IMR-90 (cell line): ENCODE measurements around the gene DCDC1. TPM values are rescaled to one million over a fixed set of nuclear protein-coding genes. Genes with fewer than 3 reads are reported as not detected.

Source experiments
- ATAC-seq: fragments of 200-7000 bp; cut with Tn5 transposase; 2 replicates; pipeline ENCODE4 v1.9.1; 2020; ENCODE audit warnings: low read depth, mild to moderate bottlenecking, moderate library complexity
- BruUV-seq: library from RNA; stranded (reverse); fragments of 400-500 nt; replicated peaks from 2 replicates; lab custom pipeline; 2021; lab: Mats Ljungman, UMichigan
- CTCF ChIA-PET: fragments of 300-600 bp; formaldehyde crosslinking; extraction: SDS; loops from one replicate; lab custom pipeline; 2021; ENCODE audit warnings: antibody characterized with exemption; lab: Yijun Ruan, JAX
- POLR2A ChIA-PET: fragments of 300-600 bp; sonication (Branson Sonifier 250); formaldehyde crosslinking; loops from one replicate; lab custom pipeline; 2022; ENCODE audit warnings: antibody characterized with exemption; ENCODE audit not compliant: unreplicated experiment; lab: Charles Lee
- DNase-seq: peaks from one replicate; pipeline ENCODE4 v3.0.0; 2013
- H2AFZ ChIP-seq: replicated peaks from 2 replicates; pipeline ENCODE3; 2013; ENCODE audit warnings: low read length, mild to moderate bottlenecking; ENCODE audit not compliant: poor library complexity
- H2AK5ac ChIP-seq: 2 replicates; pipeline ENCODE4 v1.6.1; 2013; ENCODE audit warnings: low read depth, low read length, inconsistent platforms
- H2AK9ac ChIP-seq: replicated peaks from 2 replicates; pipeline ENCODE3; 2013; ENCODE audit warnings: mild to moderate bottlenecking, low read depth, low read length, moderate library complexity; ENCODE audit not compliant: poor library complexity
- H2BK120ac ChIP-seq: 2 replicates; pipeline ENCODE4 v1.6.1; 2013; ENCODE audit warnings: low read depth, low read length, inconsistent platforms
- H2BK15ac ChIP-seq: 3 replicates; pipeline ENCODE4 v1.6.1; 2013; ENCODE audit warnings: low read depth, low read length, inconsistent platforms
- H2BK20ac ChIP-seq: 2 replicates; pipeline ENCODE4 v1.6.1; 2013; ENCODE audit warnings: low read depth, mild to moderate bottlenecking, inconsistent platforms, low read length, moderate library complexity
- H2BK5ac ChIP-seq: 2 replicates; pipeline ENCODE4 v1.6.1; 2013; ENCODE audit warnings: mild to moderate bottlenecking, low read depth, low read length, inconsistent platforms; ENCODE audit not compliant: poor library complexity, severe bottlenecking
- H3K14ac ChIP-seq: replicated peaks from 2 replicates; pipeline ENCODE4 v1.6.1; 2013; ENCODE audit warnings: low read depth, low read length, inconsistent platforms
- H3K18ac ChIP-seq: 2 replicates; pipeline ENCODE4 v1.6.1; 2013; ENCODE audit warnings: low read depth, low read length, control low read depth
- H3K23ac ChIP-seq: 2 replicates; pipeline ENCODE4 v1.6.1; 2013; ENCODE audit warnings: low read depth, low read length, inconsistent platforms
- H3K27ac ChIP-seq: 2 replicates; pipeline ENCODE4 v1.5.1; 2013; ENCODE audit warnings: mild to moderate bottlenecking, control low read depth, low read length; ENCODE audit not compliant: insufficient read depth
- H3K27me3 ChIP-seq: 2 replicates; pipeline ENCODE4 v1.6.1; 2013; ENCODE audit warnings: low read length; ENCODE audit not compliant: control insufficient read depth, insufficient read depth
- H3K36me3 ChIP-seq: 2 replicates; pipeline ENCODE4 v1.6.1; 2013; ENCODE audit warnings: low read length, mixed read lengths; ENCODE audit not compliant: control insufficient read depth, insufficient read depth
- H3K4ac ChIP-seq: 2 replicates; pipeline ENCODE4 v1.6.1; 2013; ENCODE audit warnings: low read depth, low read length, inconsistent platforms
- H3K4me1 ChIP-seq: 2 replicates; pipeline ENCODE4 v1.6.1; 2013; ENCODE audit warnings: low read length, mixed read lengths; ENCODE audit not compliant: control insufficient read depth, insufficient read depth
- H3K4me2 ChIP-seq: 2 replicates; pipeline ENCODE4 v1.6.1; 2013; ENCODE audit warnings: low read depth, mild to moderate bottlenecking, control low read depth, low read length, moderate library complexity
- H3K4me3 ChIP-seq: 2 replicates; pipeline ENCODE4 v1.5.1; 2013; ENCODE audit warnings: low read depth, mild to moderate bottlenecking, control low read depth, low read length, moderate library complexity; ENCODE audit not compliant: insufficient read depth
- H3K56ac ChIP-seq: 2 replicates; pipeline ENCODE4 v1.6.1; 2013; ENCODE audit warnings: low read length, inconsistent platforms; ENCODE audit not compliant: insufficient read depth; ENCODE audit errors: extremely low read depth
- H3K79me1 ChIP-seq, 2 experiments: 2 replicates each; pipeline ENCODE4 v1.6.1; 2013; ENCODE audit warnings: low read length in 2 of 2, inconsistent platforms in 1 of 2, low read depth in 1 of 2
- H3K9ac ChIP-seq: 2 replicates; pipeline ENCODE4 v1.6.1; 2013; ENCODE audit warnings: low read depth, low read length, control low read depth
- H3K9me1 ChIP-seq: 2 replicates; pipeline ENCODE4 v1.6.1; 2013; ENCODE audit warnings: low read length, inconsistent platforms; ENCODE audit not compliant: insufficient read depth
- H3K9me3 ChIP-seq: 2 replicates; pipeline ENCODE4 v1.6.1; 2013; ENCODE audit warnings: low read length; ENCODE audit not compliant: control insufficient read depth, insufficient read depth
- H4K20me1 ChIP-seq: 2 replicates; pipeline ENCODE4 v1.6.1; 2013; ENCODE audit warnings: low read length, inconsistent platforms; ENCODE audit not compliant: insufficient read depth
- H4K5ac ChIP-seq: 2 replicates; pipeline ENCODE4 v1.6.1; 2013; ENCODE audit warnings: mild to moderate bottlenecking, low read depth, low read length, control low read depth
- H4K8ac ChIP-seq, 2 experiments: 2 replicates each; pipeline ENCODE4 v1.6.1; 2013; ENCODE audit warnings: low read depth in 2 of 2, low read length in 2 of 2, control low read depth in 1 of 2, inconsistent platforms in 1 of 2
- H4K91ac ChIP-seq: 2 replicates; pipeline ENCODE4 v1.6.1; 2013; ENCODE audit warnings: low read depth, low read length, inconsistent platforms; ENCODE audit not compliant: insufficient read depth
- BHLHE40 ChIP-seq: fragments of 150-350 bp; IDR thresholded peaks from 2 replicates; pipeline ENCODE4 v1.6.1; 2016; ENCODE audit warnings: mild to moderate bottlenecking, low read depth, low read length
- CHD1 ChIP-seq: IDR thresholded peaks from 2 replicates; pipeline ENCODE4 v1.6.1; 2012; ENCODE audit warnings: low read depth, low read length, improper control_type of control experiment
- FOS ChIP-seq: fragments of 150-350 bp; IDR thresholded peaks from 2 replicates; pipeline ENCODE4 v1.6.1; 2016; ENCODE audit warnings: low read depth, low read length
- MAFK ChIP-seq: IDR thresholded peaks from 2 replicates; pipeline ENCODE4 v1.6.1; 2012; ENCODE audit warnings: low read depth, low read length, improper control_type of control experiment
- MAZ ChIP-seq: IDR thresholded peaks from 2 replicates; pipeline ENCODE4 v1.6.1; 2012; ENCODE audit warnings: low read depth, mild to moderate bottlenecking, low read length, improper control_type of control experiment, moderate library complexity, borderline replicate concordance
- MXI1 ChIP-seq: IDR thresholded peaks from 2 replicates; pipeline ENCODE4 v1.6.1; 2012; ENCODE audit warnings: low read depth, mild to moderate bottlenecking, low read length, moderate library complexity, borderline replicate concordance
- NFE2L2 ChIP-seq: fragments of 150-350 bp; IDR thresholded peaks from 2 replicates; pipeline ENCODE4 v1.6.1; 2016; ENCODE audit warnings: low read depth, mild to moderate bottlenecking, low read length
- POLR2A ChIP-seq: IDR thresholded peaks from 2 replicates; pipeline ENCODE4 v1.6.1; 2012; ENCODE audit warnings: mild to moderate bottlenecking, low read depth, low read length
- RAD21 ChIP-seq: IDR thresholded peaks from 2 replicates; pipeline ENCODE4 v1.6.1; 2012; ENCODE audit warnings: low read length, improper control_type of control experiment
- RCOR1 ChIP-seq: IDR thresholded peaks from 2 replicates; pipeline ENCODE4 v1.6.1; 2012; ENCODE audit warnings: mild to moderate bottlenecking, low read length, improper control_type of control experiment; ENCODE audit not compliant: insufficient replicate concordance
- RFX5 ChIP-seq: IDR thresholded peaks from 2 replicates; pipeline ENCODE4 v1.8.0; 2012; ENCODE audit warnings: low read depth, mild to moderate bottlenecking, low read length, moderate library complexity
- SMC3 ChIP-seq: fragments of 150-350 bp; IDR thresholded peaks from 2 replicates; pipeline ENCODE4 v1.6.1; 2016; ENCODE audit warnings: low read depth, mild to moderate bottlenecking, antibody characterized with exemption, low read length, moderate library complexity
- USF2 ChIP-seq: fragments of 150-350 bp; IDR thresholded peaks from 2 replicates; pipeline ENCODE4 v1.6.1; 2017; ENCODE audit warnings: mild to moderate bottlenecking, antibody characterized with exemption, low read length, low read depth
- WGBS, 2 experiments: methylation state at CpG; one replicate each; pipeline versions ENCODE4 v1.1.5 to v1.1.7; 2013; ENCODE audit warnings: missing lambda C conversion rate in 2 of 2; ENCODE audit not compliant: insufficient read length in 1 of 2; ENCODE audit errors: extremely low coverage in 2 of 2; 5-methylcytosine and 5-hydroxymethylcytosine counted together
- dilution Hi-C: fragments of 300-500 bp; cut with HindIII; formaldehyde crosslinking; loops from one replicate; pipeline ENCODE4 v1.14.3; 2018; ENCODE audit warnings: low sequenced_read_pairs; ENCODE audit not compliant: unreplicated experiment
- in situ Hi-C: fragments of 300-500 bp; cut with MboI; formaldehyde crosslinking; loops from 3 replicates; pipeline ENCODE4 v1.14.3; 2019; ENCODE audit warnings: low sequenced_read_pairs, inconsistent platforms, mixed read lengths
- intact Hi-C: fragments of 100-400 bp; cut with micrococcal nuclease; formaldehyde crosslinking; loops from 2 replicates; pipeline ENCODE4 v1.10.0; 2022
- polyA plus RNA-seq, 3 experiments: library from polyadenylated mRNA; depleted of rRNA; stranded (reverse); fragments of >200 nt; gene quantifications; 2 replicates each; pipeline ENCODE4 v1.2.3, GENCODE V29; 2012; ENCODE audit warnings: low replicate concordance in 1 of 3
- total RNA-seq: library from RNA; depleted of rRNA; stranded (reverse); fragments of >200 nt; gene quantifications from 2 replicates; pipeline ENCODE4 v1.2.3, GENCODE V29; 2012
- TF ChIP-seq, protein P1 (sequence below): conservative IDR thresholded peaks from 2 replicates; pipeline ENCODE4 v1.5.1; 2012; ENCODE audit warnings: mild to moderate bottlenecking, low read depth, low read length, improper control_type of control experiment
- TF ChIP-seq, protein P2 (sequence below): fragments of 150-350 bp; IDR thresholded peaks from 2 replicates; pipeline ENCODE4 v1.6.1; 2016; ENCODE audit warnings: low read depth, mild to moderate bottlenecking, low read length, moderate library complexity, borderline replicate concordance

DCDC1 gene
- total and polyA plus RNA-seq, 2 of the 4 experiments (the other 2 are of a cell fraction) = not detected

GRCh38 chr11:30879322-30880005 lies 490.1 kb downstream of the DCDC1 start:
- TF ChIP-seq SMC3 (no peak), MAFK (no peak), CHD1 (no peak), USF2 (no peak), POLR2A (no peak), FOS (no peak), RAD21 (no peak), BHLHE40 (no peak), RFX5 (no peak), RCOR1 (no peak), MXI1 (no peak), MAZ (no peak), NFE2L2 (no peak)
- TF ChIP-seq, protein P1, sequence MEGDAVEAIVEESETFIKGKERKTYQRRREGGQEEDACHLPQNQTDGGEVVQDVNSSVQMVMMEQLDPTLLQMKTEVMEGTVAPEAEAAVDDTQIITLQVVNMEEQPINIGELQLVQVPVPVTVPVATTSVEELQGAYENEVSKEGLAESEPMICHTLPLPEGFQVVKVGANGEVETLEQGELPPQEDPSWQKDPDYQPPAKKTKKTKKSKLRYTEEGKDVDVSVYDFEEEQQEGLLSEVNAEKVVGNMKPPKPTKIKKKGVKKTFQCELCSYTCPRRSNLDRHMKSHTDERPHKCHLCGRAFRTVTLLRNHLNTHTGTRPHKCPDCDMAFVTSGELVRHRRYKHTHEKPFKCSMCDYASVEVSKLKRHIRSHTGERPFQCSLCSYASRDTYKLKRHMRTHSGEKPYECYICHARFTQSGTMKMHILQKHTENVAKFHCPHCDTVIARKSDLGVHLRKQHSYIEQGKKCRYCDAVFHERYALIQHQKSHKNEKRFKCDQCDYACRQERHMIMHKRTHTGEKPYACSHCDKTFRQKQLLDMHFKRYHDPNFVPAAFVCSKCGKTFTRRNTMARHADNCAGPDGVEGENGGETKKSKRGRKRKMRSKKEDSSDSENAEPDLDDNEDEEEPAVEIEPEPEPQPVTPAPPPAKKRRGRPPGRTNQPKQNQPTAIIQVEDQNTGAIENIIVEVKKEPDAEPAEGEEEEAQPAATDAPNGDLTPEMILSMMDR = no peak
- TF ChIP-seq, protein P2, sequence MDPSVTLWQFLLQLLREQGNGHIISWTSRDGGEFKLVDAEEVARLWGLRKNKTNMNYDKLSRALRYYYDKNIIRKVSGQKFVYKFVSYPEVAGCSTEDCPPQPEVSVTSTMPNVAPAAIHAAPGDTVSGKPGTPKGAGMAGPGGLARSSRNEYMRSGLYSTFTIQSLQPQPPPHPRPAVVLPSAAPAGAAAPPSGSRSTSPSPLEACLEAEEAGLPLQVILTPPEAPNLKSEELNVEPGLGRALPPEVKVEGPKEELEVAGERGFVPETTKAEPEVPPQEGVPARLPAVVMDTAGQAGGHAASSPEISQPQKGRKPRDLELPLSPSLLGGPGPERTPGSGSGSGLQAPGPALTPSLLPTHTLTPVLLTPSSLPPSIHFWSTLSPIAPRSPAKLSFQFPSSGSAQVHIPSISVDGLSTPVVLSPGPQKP = no peak
- no peak overlapping the region for H2BK20ac ChIP-seq
- H4K91ac ChIP-seq = no peak overlapping the region
- H3K9me3 ChIP-seq = no peaks in the 10 kb centered on the region
- no peak overlapping the region for H2AFZ ChIP-seq
- H3K56ac ChIP-seq = no peak overlapping the region
- no peak overlapping the region for H2BK15ac ChIP-seq
- H4K8ac ChIP-seq = no peak overlapping the region
- ATAC-seq (no peak), DNase-seq (no peak)
- intact Hi-C loops = no loop called here
- H3K4me3 ChIP-seq = no peak overlapping the region
- H4K5ac ChIP-seq = no peak overlapping the region
- WGBS, 2 experiments = no CpG with 5 or more reads among the region's 8 CpGs
- no peaks in the 10 kb centered on the region for H3K4me1 ChIP-seq
- H2AK5ac ChIP-seq = no peak overlapping the region
- in situ Hi-C loops = no loop called here
- H2AK9ac ChIP-seq = no peak overlapping the region
- H3K4ac ChIP-seq = no peak overlapping the region
- H3K14ac ChIP-seq = no peak overlapping the region
- no peak overlapping the region for H3K18ac ChIP-seq
- no peaks in the 10 kb centered on the region for H3K27me3 ChIP-seq
- no peak overlapping the region for H2BK5ac ChIP-seq
- H3K23ac ChIP-seq = no peak overlapping the region
- H3K36me3 ChIP-seq = no peaks in the 10 kb centered on the region
- H3K27ac ChIP-seq = no peak overlapping the region
- H2BK120ac ChIP-seq = no peak overlapping the region
- H3K9me1 ChIP-seq = no peaks in the 10 kb centered on the region
- H4K20me1 ChIP-seq = no peaks in the 10 kb centered on the region
- no peak overlapping the region for H3K4me2 ChIP-seq
- ChIA-PET POLR2A (no interaction called here), CTCF (no interaction called here)
- no TSS peak for BruUV-seq
- H3K9ac ChIP-seq = no peak overlapping the region
- dilution Hi-C loops = no loop called here
- H3K79me1 ChIP-seq = no peaks in the 10 kb centered on the region
